NCI-H460 (cell line): ENCODE data around the gene LIME1. TPM values are rescaled to one million over a fixed set of nuclear protein-coding genes. Genes with fewer than 3 reads are reported as not detected.
A peak's percentile ranks its signal among the peaks of the same experiment; 100 is the strongest.

Experiments used
- DNase-seq: peaks from one replicate; pipeline ENCODE4 v3.0.0-alpha.2; 2016; ENCODE audit warnings: low read depth; ENCODE audit errors: extremely low read depth
- total RNA-seq: library from RNA; depleted of rRNA; stranded (reverse); fragments of >200 nt; shearing (Covaris generic); gene quantifications from 2 replicates; pipeline ENCODE4 v1.2.3, GENCODE V29; 2014

Gene LIME1
- total RNA-seq, 1 experiment from 2014 or later: 6.6 TPM

DNA sequence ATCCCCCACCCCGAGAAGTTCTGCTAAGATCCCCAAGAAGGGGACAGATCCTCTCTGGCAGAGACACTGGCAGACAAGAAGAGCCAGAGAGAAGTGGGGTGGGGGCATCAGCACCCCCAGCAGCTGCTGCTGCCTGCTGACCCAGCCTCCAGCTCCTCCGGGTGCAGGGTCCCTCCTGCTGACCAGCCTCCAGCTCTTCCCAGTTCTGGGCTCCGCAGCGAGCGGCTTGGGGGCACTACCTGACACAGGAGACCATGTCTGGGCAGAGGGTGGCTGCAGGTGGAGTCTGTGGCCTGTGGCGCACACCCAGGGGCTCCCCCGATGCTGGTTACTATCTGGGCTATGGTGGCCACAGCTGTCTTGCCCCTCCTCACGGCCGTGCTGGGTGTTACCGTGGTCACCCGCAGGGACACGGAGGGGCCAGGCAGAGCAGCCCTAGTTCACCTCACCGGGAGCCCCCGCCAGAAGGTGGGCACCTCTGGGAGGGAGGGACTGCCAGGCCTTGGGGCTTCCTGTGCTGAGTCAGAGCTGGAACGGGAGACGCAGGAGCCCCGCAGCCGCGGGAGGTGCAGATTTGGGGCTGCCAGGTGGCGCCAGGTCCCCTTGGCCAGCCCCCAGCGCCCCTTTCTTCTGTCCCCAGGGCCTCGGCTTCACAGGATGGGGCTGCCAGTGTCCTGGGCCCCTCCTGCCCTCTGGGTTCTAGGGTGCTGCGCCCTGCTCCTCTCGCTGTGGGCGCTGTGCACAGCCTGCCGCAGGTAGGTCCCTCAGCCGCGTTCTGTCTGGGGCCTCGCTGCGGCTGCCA lies 630 bp downstream of the LIME1 start:
- no peak for DNase-seq

DNA sequence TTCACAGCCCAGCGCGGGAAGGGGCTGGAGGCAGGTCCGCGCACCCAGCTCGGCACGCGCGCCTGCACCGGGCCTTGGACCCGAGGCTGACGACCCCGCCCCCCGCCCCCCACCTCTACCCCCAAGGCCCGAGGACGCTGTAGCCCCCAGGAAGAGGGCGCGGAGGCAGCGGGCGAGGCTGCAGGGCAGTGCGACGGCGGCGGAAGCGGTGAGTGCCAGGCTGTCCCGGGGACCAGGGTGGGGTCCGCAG lies 1.2 kb downstream of the LIME1 start:
- DNase-seq: no peak

DNA sequence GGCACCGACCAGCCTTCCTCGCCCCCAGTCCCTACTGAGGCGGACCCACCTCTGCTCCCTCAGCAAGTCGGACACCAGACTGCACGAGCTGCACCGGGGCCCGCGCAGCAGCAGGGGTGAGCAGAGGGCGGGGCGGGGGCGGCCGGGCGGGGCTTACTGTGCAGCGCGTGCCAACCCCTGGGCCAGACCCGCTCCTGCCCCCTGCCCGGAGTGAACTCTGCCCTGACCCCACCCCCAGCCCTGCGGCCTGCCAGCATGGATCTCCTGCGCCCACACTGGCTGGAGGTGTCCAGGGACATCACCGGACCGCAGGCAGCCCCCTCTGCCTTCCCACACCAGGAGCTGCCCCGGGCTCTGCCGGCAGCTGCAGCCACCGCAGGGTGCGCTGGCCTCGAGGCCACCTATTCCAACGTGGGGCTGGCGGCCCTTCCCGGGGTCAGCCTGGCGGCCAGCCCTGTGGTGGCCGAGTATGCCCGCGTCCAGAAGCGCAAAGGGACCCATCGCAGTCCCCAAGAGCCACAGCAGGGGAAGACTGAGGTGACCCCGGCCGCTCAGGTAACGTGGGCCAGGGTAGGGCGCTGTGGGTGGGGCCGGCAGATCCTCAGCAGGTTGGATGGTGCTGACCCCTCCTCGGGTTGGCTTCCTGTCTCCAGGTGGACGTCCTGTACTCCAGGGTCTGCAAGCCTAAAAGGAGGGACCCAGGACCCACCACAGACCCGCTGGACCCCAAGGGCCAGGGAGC lies 1.7 kb downstream of the LIME1 start:
- DNase-seq: no peak

DNA sequence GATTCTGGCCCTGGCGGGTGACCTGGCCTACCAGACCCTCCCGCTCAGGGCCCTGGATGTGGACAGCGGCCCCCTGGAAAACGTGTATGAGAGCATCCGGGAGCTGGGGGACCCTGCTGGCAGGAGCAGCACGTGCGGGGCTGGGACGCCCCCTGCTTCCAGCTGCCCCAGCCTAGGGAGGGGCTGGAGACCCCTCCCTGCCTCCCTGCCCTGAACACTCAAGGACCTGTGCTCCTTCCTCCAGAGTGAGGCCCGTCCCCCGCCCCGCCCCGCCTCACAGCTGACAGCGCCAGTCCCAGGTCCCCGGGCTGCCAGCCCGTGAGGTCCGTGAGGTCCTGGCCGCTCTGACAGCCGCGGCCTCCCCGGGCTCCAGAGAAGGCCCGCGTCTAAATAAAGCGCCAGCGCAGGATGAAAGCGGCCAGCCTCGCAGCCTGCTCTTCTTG lies 2.2 kb downstream of the LIME1 start:
- DNase-seq: no peak

DNA sequence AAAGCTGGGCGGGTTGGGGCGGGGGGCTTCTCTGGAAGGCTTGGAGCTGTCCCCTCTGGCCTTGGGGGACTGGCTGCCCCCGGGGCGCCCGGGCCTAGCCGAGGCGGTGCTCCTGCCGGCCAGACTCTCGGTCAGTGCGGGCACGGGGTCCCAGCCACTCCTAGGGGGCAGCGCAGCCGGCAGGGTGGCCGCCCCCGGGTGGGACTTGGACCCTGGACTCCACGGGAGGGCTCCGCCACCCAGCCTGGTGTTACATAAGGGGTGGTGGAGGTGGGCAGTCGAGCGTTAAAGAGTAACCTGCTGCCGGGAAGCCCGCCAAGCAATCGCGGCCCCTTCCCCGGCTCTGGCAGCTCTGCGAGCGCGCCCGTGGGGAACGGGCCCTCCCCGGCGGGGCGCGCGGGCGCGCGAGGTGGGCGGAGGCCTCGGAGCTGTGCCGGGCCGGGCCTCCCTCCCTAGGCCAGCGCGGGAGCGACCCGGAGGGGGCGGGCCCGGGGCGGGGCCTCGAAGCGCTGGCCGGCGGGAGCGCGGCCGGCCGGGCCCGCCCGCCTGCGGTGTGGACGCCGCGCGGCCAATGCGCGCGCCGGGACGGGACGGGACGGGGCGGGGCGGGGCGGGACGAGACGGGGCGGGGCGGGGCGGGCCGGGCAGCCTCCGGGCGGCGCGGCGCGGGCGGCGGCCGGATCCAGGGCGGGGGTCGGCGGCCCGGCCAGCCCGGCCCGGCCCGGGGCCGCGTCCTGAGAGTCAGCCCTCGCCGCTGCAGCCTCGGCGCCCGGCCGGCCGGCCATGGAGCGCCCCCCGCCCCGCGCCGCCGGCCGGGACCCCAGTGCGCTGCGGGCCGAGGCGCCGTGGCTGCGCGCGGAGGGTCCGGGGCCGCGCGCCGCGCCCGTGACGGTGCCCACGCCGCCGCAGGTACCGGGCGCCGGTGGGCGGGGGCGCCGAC lies 2.9 kb downstream of the LIME1 start, which contains the start of gene SLC2A4RG:
TSS of gene SLC2A4RG (plus strand) at position 647 of the 940 bp plus-strand sequence. CDS start at position 784, 137 bp downstream.
- peak; percentile 80 for DNase-seq

DNA sequence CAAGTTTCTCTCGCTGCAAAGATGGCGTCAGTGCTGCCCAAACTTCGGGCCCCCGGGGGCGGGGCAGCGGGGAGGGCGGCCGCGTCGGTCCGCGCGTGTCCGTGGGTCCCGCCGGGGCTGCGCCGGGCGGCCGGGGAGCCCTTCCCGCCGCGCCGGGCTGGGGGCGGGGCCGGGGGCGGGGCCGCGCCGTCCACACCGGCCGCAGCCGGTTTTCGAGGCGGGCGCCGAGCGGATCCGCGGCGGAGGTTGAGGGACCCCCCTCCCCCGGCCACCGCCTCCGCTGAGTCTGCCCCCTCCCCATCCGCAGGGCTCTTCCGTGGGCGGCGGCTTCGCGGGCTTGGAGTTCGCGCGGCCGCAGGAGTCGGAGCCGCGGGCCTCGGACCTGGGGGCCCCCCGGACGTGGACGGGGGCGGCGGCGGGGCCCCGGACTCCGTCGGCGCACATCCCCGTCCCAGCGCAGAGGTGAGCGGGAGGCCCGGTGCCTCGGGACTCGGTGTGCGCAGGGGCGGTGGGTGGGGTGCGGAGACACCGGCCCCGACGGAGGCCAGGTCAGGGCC lies 3.7 kb downstream of the LIME1 start:
- no peak for DNase-seq

DNA sequence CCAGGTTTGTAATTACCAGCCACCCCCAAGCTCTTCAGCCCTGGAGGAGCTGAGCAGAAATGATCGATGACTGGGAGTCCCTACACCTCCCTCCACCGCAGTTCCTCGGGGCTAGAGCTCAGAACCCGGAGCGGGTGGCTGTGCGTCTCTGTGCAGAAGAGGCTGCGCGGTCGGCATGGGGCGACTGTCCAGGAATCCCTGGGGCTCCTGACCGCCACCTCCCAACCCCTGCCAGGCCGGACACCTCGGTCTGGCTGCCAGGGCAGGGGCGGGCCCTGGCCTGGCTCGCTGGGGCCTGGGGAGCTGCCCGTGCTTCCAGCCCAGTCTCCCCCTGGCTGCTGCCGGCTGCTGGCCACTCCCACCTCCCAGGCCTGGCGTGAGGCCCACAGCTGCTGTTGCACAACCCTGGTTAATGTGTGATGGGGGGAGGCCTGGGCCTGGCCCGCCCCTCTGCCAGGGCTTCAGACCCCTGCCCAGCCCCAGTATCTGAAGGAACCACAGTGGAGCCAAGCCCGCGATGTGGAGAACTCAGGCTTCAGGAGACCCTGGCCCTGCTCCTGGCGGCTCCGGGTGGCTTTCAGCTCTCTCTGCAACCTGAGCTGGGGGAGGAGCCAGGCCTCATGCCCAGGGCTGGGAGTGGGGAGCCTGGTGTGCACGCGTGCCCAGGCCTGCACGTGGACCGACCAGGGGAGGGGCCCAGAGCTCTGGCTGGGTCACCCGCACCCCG lies 4.3 kb downstream of the LIME1 start:
- peak; percentile 74 for DNase-seq

DNA sequence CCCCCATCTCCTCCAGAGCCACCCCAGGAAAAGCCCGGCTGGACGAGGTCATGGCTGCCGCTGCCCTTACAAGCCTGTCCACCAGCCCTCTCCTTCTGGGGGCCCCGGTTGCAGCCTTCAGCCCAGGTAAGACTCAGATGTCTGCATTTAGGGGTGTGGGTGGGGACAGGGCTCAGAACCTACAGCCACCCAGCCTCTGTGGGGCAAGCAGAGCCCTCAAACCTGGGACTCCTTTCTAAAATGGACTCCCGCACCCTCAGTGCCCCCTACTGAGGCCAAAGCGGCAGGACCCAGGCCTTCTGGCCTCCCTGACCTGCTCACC lies 4.9 kb downstream of the LIME1 start:
- no peak for DNase-seq

DNA sequence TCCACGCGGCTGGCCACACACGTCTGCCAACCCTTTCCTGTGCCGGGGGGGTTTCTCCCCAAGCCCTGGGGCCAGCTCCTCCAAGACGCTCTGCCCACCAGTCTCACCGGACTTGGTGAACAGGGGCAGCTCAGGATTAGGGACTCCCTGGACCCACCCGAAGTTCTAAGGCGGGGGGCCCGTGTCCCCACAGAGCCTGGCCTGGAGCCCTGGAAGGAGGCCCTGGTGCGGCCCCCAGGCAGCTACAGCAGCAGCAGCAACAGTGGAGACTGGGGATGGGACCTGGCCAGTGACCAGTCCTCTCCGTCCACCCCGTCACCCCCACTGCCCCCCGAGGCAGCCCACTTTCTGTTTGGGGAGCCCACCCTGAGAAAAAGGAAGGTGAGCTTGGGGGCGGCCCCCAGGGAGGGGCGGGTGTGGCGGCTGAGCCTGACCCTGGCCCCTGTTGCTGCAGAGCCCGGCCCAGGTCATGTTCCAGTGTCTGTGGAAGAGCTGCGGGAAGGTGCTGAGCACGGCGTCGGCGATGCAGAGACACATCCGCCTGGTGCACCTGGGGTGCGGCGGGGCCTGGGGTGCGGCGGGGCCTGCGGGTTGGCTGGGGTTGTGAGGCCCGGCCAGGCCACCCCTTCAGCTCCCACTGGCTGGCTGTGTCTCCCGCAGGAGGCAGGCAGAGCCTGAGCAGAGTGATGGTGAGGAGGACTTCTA lies 5.4 kb downstream of the LIME1 start:
- DNase-seq: no peak

DNA sequence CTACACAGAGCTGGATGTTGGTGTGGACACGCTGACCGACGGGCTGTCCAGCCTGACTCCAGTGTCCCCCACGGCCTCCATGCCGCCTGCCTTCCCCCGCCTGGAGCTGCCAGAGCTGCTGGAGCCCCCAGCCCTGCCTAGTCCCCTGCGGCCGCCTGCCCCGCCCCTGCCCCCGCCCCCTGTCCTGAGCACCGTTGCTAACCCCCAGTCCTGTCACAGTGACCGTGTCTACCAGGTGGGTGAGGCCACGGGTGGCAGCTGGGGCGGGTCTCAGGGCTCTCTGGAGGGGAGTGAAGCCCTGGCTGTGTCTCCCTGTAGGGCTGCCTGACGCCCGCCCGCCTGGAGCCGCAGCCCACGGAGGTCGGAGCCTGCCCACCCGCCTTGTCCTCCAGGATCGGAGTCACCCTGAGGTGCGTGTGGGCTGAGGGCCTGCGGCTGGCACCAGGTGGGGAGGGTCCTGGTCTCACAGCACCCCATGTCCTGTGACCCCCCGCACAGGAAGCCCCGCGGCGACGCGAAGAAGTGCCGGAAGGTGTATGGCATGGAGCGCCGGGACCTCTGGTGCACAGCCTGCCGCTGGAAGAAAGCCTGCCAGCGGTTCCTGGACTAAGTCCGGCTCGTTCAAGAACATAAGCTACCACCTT lies 6.0 kb downstream of the LIME1 start:
- no peak for DNase-seq

DNA sequence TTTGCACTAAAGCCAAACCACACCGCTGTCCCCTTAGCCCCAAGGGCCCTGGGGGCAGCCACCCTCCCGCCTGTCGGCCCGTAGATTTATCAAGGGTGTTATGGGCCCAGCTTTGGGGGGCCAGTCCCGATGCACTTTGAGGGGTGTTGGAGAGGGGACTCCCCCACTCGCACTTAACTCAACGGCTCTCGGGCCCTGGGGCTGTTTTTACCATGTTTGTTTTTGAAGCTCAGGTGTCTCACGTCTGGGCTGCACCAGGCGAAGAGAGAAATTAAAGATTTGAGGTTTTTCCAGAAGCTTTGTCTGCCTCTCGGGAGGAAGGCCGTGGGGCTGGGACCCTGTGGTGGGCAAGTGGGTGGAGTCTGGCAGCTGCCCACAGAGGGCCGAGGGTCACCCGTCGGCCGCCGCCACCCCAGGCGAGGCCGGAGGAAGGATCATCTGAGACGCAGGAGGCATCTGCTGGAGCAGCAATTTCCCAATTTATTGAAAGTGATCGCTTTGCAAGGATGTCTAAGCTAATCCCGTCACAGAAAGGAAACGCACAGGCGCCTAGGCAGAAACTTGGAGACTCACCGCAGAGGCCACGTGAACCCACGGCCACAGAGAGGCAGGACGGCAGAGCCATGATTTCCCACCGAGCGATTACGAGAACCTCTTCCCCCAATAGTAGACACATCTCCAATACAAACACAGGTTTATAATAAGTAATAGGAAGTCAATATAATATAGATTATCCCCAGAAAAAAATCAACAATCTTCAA lies 6.9 kb downstream of the LIME1 start:
- DNase-seq: no peak

DNA sequence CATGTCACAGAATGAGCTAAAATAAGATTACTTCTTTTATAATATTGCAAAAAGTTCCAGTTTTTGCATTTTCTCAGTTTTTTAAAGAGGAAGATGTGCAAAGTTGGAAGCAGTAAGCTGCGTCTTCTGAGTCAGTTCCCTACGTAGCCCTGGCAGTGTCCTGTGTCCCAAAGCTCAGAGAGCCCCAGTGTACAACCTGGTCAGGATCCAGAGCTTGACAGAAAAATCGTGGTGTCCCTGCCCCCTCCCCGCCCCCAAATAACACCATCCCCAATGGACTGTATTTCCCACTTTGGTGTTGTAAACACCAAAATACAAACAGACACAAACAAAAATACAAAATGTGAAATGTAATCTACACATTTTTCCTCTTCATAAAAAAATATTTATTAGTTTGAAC lies 7.7 kb downstream of the LIME1 start:
- no peak for DNase-seq

DNA sequence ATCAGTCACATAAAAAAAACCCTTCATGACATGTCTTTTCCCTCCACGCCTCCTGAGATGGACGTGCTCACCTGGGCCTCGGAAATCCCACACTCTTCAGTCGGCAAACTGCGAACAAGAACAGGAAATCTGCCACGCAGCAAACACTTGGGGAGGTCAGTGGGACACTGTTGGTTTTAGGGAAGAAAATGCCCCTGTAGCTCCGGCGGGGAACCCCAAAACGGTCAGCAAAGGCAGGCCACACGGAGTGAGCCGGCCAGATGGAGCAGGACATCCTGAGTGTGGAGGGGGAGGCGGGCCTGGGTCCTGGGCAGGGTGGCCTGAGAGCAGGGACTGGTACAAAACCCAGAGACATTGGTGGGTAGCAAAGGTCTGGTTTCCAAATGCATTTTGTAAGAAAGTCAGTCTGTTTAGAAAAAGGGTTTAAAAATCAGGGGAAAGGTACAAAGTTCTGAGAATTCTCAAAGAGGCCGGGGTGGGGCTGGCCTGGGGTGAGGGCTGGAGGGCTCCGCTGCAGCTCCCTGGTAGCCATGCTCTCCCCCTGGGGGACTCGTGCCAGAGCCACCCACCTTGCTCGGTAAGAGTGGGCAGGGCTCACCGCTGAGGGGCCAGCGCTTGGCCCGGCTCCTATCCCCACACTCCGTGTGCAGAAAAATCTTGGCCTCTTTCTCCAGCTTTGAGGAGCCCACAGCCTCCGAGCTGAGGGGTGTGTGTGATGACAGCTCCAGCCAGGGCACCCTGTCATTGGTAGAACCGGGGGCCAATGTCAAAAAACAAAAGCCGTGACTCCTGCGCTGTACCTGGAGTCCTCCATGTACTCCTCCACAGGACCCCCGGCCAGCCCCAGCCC lies 8.3 kb downstream of the LIME1 start:
- DNase-seq: no peak

DNA sequence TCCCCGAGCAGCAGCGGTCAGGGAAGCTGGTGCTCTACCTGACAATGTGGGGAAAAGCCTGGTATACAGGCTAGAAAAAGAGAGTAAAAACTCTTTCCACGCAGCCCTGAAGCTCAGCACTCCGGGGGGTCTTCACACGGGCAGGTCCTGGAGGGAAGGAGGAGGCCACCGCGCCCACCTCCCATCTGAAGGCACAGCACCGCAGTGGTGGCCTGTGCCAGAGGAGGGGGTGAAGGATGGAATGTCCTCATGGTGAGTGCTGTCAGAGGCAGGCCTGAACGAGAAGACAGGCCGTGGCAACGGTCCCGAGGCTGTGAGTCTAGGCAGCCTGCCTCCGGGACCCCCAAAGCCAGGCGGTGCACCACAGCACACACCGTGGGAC lies 9.0 kb downstream of the LIME1 start:
- DNase-seq: no peak

DNA sequence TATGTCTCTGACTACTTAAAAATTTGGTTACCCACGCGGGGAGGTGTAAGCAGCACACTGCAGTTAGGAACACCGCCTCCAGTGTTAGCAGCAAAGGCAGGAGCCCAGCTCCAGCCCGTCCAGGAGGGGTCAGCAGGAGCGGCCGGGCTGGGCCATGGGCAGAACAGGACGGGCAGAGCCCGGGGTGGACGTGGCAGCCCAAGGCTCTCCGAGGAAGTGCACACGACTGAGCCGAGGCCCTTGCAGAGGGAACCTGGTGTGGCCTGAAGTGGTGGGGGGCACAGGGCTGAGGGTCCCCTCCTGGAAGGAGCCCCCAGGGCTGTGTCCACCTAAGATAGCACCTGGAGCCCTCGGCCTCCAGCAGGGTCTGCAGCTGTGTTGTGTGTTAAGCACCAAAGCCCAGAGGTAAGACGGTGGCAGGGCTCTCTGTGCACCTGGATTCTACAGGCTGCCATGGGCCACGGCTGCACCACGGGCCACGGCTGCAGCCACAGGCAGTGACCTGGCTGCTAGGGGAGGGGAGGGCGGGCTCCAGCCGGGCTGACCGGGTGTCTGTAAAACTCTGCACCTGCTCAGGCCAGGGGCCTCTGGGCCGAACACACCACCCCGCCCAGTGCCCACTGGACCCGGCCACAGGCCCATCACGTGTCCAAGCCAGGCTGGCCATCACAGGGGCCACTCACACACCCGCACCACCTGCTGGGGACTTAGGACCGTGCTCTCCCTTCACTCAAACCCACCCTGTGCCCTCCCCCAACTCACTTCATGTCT lies 9.7 kb downstream of the LIME1 start:
- DNase-seq: no peak

DNA sequence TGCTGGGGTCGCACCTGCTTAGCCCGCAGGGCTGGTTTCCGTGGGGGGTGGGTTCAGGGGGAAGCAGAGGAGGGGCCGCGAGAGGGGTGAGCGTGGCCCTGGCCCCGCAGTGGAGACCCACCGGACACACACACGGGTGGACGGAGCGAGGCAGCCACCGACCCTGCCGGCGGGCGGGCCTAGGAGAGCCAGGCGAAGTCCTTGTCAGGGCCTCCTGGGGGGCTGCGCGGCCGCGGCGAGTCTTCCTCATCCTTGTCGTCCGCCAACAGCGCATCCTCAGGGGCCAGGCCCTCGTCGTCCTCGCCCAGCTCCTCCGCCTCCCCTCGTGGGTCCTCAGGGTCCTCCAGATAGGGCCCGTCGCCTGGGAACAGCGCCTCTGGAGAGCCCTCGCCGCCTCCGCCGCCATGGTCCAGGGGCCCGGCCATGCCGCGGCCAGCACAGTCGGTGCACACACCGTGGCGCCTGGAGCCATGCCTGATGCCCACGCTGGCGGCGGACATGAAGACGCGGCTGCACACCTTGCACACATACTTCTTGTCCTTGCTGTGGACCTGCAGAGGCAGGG lies 10.4 kb downstream of the LIME1 start:
- DNase-seq: no peak
